NCI-H2107 (cell line): ENCODE measurements around the gene FAU.
"Not testable (repeated sequence)": the region's sequence is repeated elsewhere in the genome, so short reads cannot be mapped to it uniquely, and the experiment has no call there.

ENCODE experiments used
- DNase-seq: peaks from one replicate; lab custom pipeline; 2025; lab: John Stamatoyannopoulos, UW

FAU gene

GRCh38 chr11:65119670-65119995 is 2.3 kb downstream of the FAU start:
- no peak for DNase-seq

GRCh38 chr11:65118891-65119669 is 2.9 kb downstream of the FAU start:
- DNase-seq: not testable (repeated sequence)

- DNase-seq: no peak
Measured at GRCh38 chr11:65118097-65118837, 3.7 kb downstream of the FAU start.

- DNase-seq: peak; percentile 99
Measured at GRCh38 chr11:65117206-65118096, 4.5 kb downstream of the FAU start, which contains the start of gene ZNHIT2. ZNHIT2 (minus strand) TSS chr11:65117701; CDS start chr11:65117653, 48 bp downstream.

DNA sequence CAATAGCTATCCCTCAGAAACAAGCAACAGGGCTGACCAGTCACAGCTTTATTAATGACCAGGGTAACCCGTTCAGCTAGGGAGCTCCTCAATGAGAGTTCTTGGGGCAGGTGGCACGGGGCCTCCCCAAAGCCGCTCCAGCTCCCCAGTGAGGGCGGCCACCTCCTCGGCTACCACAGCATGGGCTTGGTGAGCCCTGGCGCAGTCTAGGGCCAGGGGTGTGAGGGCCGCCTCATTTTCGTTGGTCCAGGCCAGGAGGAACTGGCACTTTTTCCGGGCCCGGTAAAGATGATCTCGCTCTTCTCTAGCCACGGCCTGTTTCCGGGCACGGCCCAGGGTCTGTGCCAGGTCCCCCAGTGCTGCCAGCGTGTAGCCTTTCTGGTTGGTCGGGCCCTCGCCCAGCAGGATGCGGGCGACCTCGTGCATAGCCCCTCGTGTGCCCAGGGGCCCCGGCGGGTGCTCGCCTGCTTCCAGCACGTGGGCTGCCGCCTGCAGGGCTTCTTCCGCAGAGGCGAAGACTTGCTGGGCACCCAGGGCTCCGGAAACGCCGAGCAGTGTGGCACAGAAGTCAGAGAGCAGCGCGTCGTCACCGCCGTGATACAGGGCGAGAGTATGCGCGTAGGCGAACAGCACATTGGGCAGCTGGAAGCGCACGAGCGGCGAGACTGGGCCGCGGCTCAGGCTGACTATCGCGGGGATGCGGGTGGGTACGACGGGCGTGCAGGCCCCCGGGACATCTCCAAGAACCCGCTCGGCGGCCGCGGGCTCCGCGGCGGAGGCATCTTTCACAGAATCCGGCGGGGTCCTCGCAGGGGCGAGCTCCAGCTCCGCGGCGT is 5.3 kb downstream of the FAU start:
- DNase-seq: no peak

DNA sequence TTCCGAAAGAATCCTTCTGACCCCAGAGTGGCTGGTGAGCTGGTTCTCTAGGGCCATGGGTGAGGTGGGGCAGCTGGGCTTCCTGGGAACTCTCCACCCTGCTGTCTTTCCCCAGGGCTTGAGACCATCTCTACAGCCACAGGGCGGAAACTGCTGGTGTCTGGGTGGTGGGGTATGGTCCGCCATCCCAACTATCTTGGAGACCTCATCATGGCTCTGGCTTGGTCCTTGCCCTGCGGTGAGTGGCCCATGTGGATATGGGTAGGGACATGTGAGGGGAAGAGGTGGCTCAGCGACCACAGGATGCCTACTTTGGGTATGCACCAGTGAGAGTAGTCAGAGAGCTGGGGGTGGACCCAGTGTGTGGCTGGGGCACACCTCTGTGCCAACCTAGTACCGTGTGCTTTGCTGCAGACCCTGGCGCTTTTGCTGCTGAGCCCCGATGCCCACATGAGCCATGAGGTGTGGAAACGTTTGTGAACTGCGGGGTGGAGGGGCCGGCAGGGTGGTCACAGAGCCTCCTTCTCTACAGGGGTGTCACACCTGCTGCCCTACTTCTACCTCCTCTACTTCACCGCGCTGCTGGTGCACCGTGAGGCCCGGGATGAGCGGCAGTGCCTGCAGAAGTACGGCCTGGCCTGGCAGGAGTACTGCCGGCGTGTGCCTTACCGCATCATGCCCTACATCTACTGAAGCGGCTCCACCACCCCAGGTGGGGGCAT is 6.4 kb downstream of the FAU start:
- no peak for DNase-seq

DNA sequence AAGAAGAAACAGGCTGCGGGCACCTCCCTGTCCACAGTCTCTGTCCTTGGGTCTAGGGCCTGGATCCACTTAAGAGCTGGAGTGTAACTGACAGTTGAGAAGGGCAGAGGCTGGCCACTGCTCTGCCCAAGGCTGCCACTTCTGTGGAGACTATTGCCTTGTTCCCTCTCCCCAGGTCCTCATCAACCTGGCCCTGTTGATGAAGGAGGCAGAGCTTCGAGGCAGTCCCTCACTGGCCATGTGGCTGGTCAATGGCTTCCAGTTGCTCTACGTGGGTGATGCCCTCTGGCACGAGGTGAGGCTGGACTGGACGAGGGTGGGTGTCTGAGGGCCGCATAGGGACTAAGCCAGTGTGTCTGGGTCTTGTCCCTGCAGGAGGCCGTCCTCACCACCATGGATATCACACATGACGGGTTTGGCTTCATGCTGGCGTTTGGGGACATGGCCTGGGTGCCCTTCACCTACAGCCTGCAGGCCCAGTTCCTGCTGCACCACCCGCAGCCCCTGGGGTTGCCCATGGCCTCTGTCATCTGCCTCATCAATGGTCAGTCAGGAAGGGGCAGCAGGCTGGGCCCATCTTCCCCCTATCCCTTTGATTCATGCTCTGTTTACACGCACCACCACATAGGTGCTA is 7.3 kb downstream of the FAU start:
- DNase-seq: no peak

GRCh38 chr11:65113839-65114238 is 8.1 kb downstream of the FAU start:
- no peak for DNase-seq

- no peak for DNase-seq
Measured at GRCh38 chr11:65113361-65113756, 8.6 kb downstream of the FAU start.

DNA sequence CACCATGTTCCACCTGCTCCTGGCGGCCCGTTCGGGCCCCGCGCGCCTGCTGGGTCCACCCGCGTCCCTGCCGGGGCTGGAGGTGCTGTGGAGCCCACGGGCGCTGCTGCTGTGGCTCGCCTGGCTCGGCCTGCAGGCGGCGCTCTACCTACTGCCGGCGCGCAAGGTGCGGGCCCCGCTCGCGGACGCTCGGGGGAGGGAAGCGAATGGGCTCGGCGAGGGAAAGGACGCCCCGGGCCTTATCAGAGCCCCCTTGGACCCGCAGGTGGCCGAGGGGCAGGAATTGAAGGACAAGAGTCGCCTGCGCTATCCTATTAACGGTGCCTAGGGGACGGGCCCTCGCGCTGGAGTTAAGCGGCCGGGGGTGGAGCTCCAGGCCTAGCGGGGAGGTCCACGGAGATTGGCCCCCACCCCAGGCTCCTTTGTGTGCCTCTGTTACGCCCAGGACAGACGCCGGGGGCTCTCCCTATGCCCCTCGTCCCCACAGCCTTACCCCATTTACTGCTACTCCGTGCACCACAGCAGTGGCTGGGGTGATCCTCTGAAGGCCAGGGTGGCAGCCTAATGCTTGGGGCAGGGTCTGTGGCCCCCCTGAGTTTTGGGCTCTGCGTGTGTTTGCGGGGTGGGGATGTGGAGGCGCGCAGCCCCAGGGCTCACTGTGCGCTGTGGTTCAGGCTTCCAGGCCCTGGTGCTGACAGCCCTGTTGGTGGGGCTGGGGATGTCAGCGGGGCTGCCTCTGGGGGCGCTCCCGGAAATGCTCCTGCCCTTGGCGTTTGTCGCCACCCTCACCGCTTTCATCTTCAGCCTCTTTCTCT is 9.2 kb downstream of the FAU start:
- peak; percentile 48 for DNase-seq

GRCh38 chr11:65111744-65112545 is 10.0 kb downstream of the FAU start, which contains the start of gene TM7SF2:
TM7SF2 (plus strand) TSS chr11:65111872; CDS start chr11:65112016, 144 bp downstream.
- DNase-seq: peak; percentile 92

- no peak for DNase-seq
Measured at GRCh38 chr11:65111159-65111743, 10.7 kb downstream of the FAU start.

- DNase-seq: peak; percentile 66
Measured at GRCh38 chr11:65110354-65110861, 11.5 kb downstream of the FAU start.

GRCh38 chr11:65109231-65110198 is 12.4 kb downstream of the FAU start:
- DNase-seq: no peak

- no peak for DNase-seq
Measured at GRCh38 chr11:65108469-65109123, 13.3 kb downstream of the FAU start.
